Sigmoid colon (tissue), 4 donors: Measurements from ENCODE around the gene ACTL6B.

Experiments used
- CTCF ChIP-seq, 4 experiments: fragments of 450-650 bp in 3 of 4; fragments of 200-600 bp in 1 of 4; IDR thresholded peaks; one replicate each; pipeline ENCODE4 v1.5.1; 2016 to 2019; ENCODE audit warnings: antibody characterized with exemption in 4 of 4, mild to moderate bottlenecking in 3 of 4, moderate library complexity in 2 of 4
- EP300 ChIP-seq, 4 donors: sonication (generic); formaldehyde crosslinking; IDR thresholded peaks; one replicate each; pipeline ENCODE4 v1.6.1; 2017; ENCODE audit warnings: antibody characterized with exemption in 4 of 4
- POLR2AphosphoS5 ChIP-seq, 4 donors: sonication (generic); formaldehyde crosslinking; IDR thresholded peaks; one replicate each; pipeline ENCODE4 v1.6.1; 2017; ENCODE audit warnings: antibody characterized with exemption in 4 of 4

GRCh38 chr7:100642534-100642907 lies 13.7 kb downstream of the ACTL6B start:
- TF ChIP-seq CTCF (IDR thresholded peaks at IDR 0.05) = no peak
- TF ChIP-seq POLR2AphosphoS5 (IDR thresholded peaks at IDR 0.05) = no peak
- TF ChIP-seq EP300 (IDR thresholded peaks at IDR 0.05) = no peak
